ENCODE data around the gene SLC35E2B. TPM values are rescaled to one million over a fixed set of nuclear protein-coding genes. Genes with fewer than 3 reads are reported as not detected.
A peak's percentile ranks its signal among the peaks of the same experiment; 100 is the strongest.
"Not testable (repeated sequence)": the region's sequence is repeated elsewhere in the genome, so short reads cannot be mapped to it uniquely, and the experiment has no call there.

SLC35E2B gene
- total RNA-seq (2014; rRNA removed; shearing (Covaris generic); ENCODE audit: low replicate concordance): 24.9 and 32.9 TPM in 2 replicates

- not testable (repeated sequence) for H3K27me3 ChIP-seq (ENCODE audit: low read length); H4K20me1 ChIP-seq (ENCODE audit: insufficient read depth, low read depth, low read length); H3K9me2 ChIP-seq (replicated peaks; ENCODE audit: insufficient read depth, low read length); H3K36me3 ChIP-seq (ENCODE audit: insufficient read depth, low read length); H3K79me2 ChIP-seq (ENCODE audit: low read length); H2AFZ ChIP-seq (ENCODE audit: low read length); H3K4me1 ChIP-seq (ENCODE audit: low read length); H3K9me3 ChIP-seq (ENCODE audit: low read length)
- H3K4me3 ChIP-seq (ENCODE audit: low read length): peak within 1 kb of the TSS; percentile 65
- H3K9ac ChIP-seq (ENCODE audit: low read length): peak within 1 kb of the TSS; percentile 78
- H3K27ac ChIP-seq (ENCODE audit: low read length): peak within 1 kb of the TSS; percentile 86
- peak; percentile 96 for DNase-seq
- peak within 1 kb of the TSS; percentile 64 for H3K4me2 ChIP-seq (ENCODE audit: low read depth, low read length, poor library complexity, severe bottlenecking)
These were observed at the start of gene SLC35E2B for GRCh38 chr1:1692714-1693647. TSS of gene SLC35E2B (minus strand) at chr1:1692795. CDS start at chr1:1676699, 16,096 bp downstream.

GRCh38 chr1:1741013-1741412 is 48.4 kb upstream of the SLC35E2B start:
- H3K4me1 ChIP-seq (ENCODE audit: low read length); H3K36me3 ChIP-seq (ENCODE audit: insufficient read depth, low read length); H3K27ac ChIP-seq (ENCODE audit: low read length); H3K4me2 ChIP-seq (ENCODE audit: low read depth, low read length, poor library complexity, severe bottlenecking); H3K79me2 ChIP-seq (ENCODE audit: low read length); H3K4me3 ChIP-seq (ENCODE audit: low read length); H3K9me3 ChIP-seq (ENCODE audit: low read length); DNase-seq; H3K9me2 ChIP-seq (replicated peaks; ENCODE audit: insufficient read depth, low read length); H3K9ac ChIP-seq (ENCODE audit: low read length); H4K20me1 ChIP-seq (ENCODE audit: insufficient read depth, low read depth, low read length); H2AFZ ChIP-seq (ENCODE audit: low read length); H3K27me3 ChIP-seq (ENCODE audit: low read length): not testable (repeated sequence)

GRCh38 chr1:1738799-1739337 is 46.3 kb upstream of the SLC35E2B start:
- not testable (repeated sequence) for DNase-seq; H3K27ac ChIP-seq (ENCODE audit: low read length); H4K20me1 ChIP-seq (ENCODE audit: insufficient read depth, low read depth, low read length); H2AFZ ChIP-seq (ENCODE audit: low read length); H3K9me2 ChIP-seq (replicated peaks; ENCODE audit: insufficient read depth, low read length); H3K36me3 ChIP-seq (ENCODE audit: insufficient read depth, low read length); H3K4me2 ChIP-seq (ENCODE audit: low read depth, low read length, poor library complexity, severe bottlenecking); H3K9me3 ChIP-seq (ENCODE audit: low read length); H3K9ac ChIP-seq (ENCODE audit: low read length); H3K4me1 ChIP-seq (ENCODE audit: low read length); H3K79me2 ChIP-seq (ENCODE audit: low read length); H3K27me3 ChIP-seq (ENCODE audit: low read length); H3K4me3 ChIP-seq (ENCODE audit: low read length)

GRCh38 chr1:1737675-1738590 is 45.3 kb upstream of the SLC35E2B start:
- H3K27ac ChIP-seq (ENCODE audit: low read length); H3K4me1 ChIP-seq (ENCODE audit: low read length); H3K4me2 ChIP-seq (ENCODE audit: low read depth, low read length, poor library complexity, severe bottlenecking); H3K4me3 ChIP-seq (ENCODE audit: low read length); H2AFZ ChIP-seq (ENCODE audit: low read length); H3K9me3 ChIP-seq (ENCODE audit: low read length); H3K36me3 ChIP-seq (ENCODE audit: insufficient read depth, low read length); H4K20me1 ChIP-seq (ENCODE audit: insufficient read depth, low read depth, low read length); H3K79me2 ChIP-seq (ENCODE audit: low read length); H3K27me3 ChIP-seq (ENCODE audit: low read length); H3K9ac ChIP-seq (ENCODE audit: low read length); H3K9me2 ChIP-seq (replicated peaks; ENCODE audit: insufficient read depth, low read length): not testable (repeated sequence)
- peak; percentile 22 for DNase-seq

- Histone ChIP-seq H3K79me2 (ENCODE audit: low read length) (no peaks in the 10 kb centered on the region), H4K20me1 (ENCODE audit: insufficient read depth, low read depth, low read length) (no peaks in the 10 kb centered on the region), H3K4me3 (ENCODE audit: low read length) (no peak overlapping the region), H3K27me3 (ENCODE audit: low read length) (no peaks in the 10 kb centered on the region), H3K27ac (ENCODE audit: low read length) (no peak overlapping the region), H2AFZ (ENCODE audit: low read length) (no peak overlapping the region), H3K9ac (ENCODE audit: low read length) (no peak overlapping the region), H3K9me3 (ENCODE audit: low read length) (no peaks in the 10 kb centered on the region), H3K36me3 (ENCODE audit: insufficient read depth, low read length) (no peaks in the 10 kb centered on the region), H3K4me2 (ENCODE audit: low read depth, low read length, poor library complexity, severe bottlenecking) (no peak overlapping the region), H3K9me2 (replicated peaks; ENCODE audit: insufficient read depth, low read length) (no peaks in the 10 kb centered on the region), H3K4me1 (ENCODE audit: low read length) (no peaks in the 10 kb centered on the region)
- DNase-seq: peak; percentile 33
These were observed 39.8 kb upstream of the SLC35E2B start for GRCh38 chr1:1732381-1732780.

- no peak overlapping the region for H2AFZ ChIP-seq (ENCODE audit: low read length)
- peak; percentile 2 for DNase-seq
- no peak overlapping the region for H3K4me3 ChIP-seq (ENCODE audit: low read length)
- H3K79me2 ChIP-seq (ENCODE audit: low read length): no peaks in the 10 kb centered on the region
- no peaks in the 10 kb centered on the region for H3K9me3 ChIP-seq (ENCODE audit: low read length)
- no peaks in the 10 kb centered on the region for H3K27me3 ChIP-seq (ENCODE audit: low read length)
- no peaks in the 10 kb centered on the region for H3K9me2 ChIP-seq (replicated peaks; ENCODE audit: insufficient read depth, low read length)
- H3K4me1 ChIP-seq (ENCODE audit: low read length): no peaks in the 10 kb centered on the region
- no peaks in the 10 kb centered on the region for H4K20me1 ChIP-seq (ENCODE audit: insufficient read depth, low read depth, low read length)
- H3K27ac ChIP-seq (ENCODE audit: low read length): no peak overlapping the region
- no peak overlapping the region for H3K9ac ChIP-seq (ENCODE audit: low read length)
- no peak overlapping the region for H3K4me2 ChIP-seq (ENCODE audit: low read depth, low read length, poor library complexity, severe bottlenecking)
- H3K36me3 ChIP-seq (ENCODE audit: insufficient read depth, low read length): no peaks in the 10 kb centered on the region
These were observed 38.3 kb upstream of the SLC35E2B start for GRCh38 chr1:1730870-1731269.

- not testable (repeated sequence) for H3K4me1 ChIP-seq (ENCODE audit: low read length); DNase-seq; H3K79me2 ChIP-seq (ENCODE audit: low read length); H3K4me2 ChIP-seq (ENCODE audit: low read depth, low read length, poor library complexity, severe bottlenecking); H3K9ac ChIP-seq (ENCODE audit: low read length); H4K20me1 ChIP-seq (ENCODE audit: insufficient read depth, low read depth, low read length); H3K36me3 ChIP-seq (ENCODE audit: insufficient read depth, low read length); H3K9me3 ChIP-seq (ENCODE audit: low read length); H3K9me2 ChIP-seq (replicated peaks; ENCODE audit: insufficient read depth, low read length); H3K27me3 ChIP-seq (ENCODE audit: low read length); H2AFZ ChIP-seq (ENCODE audit: low read length); H3K4me3 ChIP-seq (ENCODE audit: low read length); H3K27ac ChIP-seq (ENCODE audit: low read length)
These were observed 37.6 kb upstream of the SLC35E2B start for GRCh38 chr1:1730230-1730629.
